IPS-18a (cell line): ENCODE results near the gene NCOA5.
"Not testable (repeated sequence)": the region's sequence is repeated elsewhere in the genome, so short reads cannot be mapped to it uniquely, and the experiment has no call there.

Source experiments
- H3K27ac ChIP-seq: one replicate; pipeline ENCODE4 v1.5.1; 2013; ENCODE audit warnings: low read length
- H3K27me3 ChIP-seq: one replicate; pipeline ENCODE4 v1.6.1; 2013; ENCODE audit warnings: mild to moderate bottlenecking, low read length; ENCODE audit not compliant: control insufficient read depth, insufficient read depth
- H3K36me3 ChIP-seq: one replicate; pipeline ENCODE4 v1.6.1; 2013; ENCODE audit warnings: low read depth, low read length; ENCODE audit not compliant: control insufficient read depth
- H3K4me1 ChIP-seq: one replicate; pipeline ENCODE4 v1.6.1; 2013; ENCODE audit warnings: low read depth, low read length; ENCODE audit not compliant: control insufficient read depth
- H3K4me3 ChIP-seq: one replicate; pipeline ENCODE4 v1.5.1; 2013; ENCODE audit warnings: low read length
- H3K9ac ChIP-seq: one replicate; pipeline ENCODE4 v1.6.1; 2013; ENCODE audit warnings: mild to moderate bottlenecking, low read length, moderate library complexity
- H3K9me3 ChIP-seq: one replicate; pipeline ENCODE4 v1.6.1; 2013; ENCODE audit warnings: low read depth, low read length; ENCODE audit not compliant: control insufficient read depth

The NCOA5 gene

DNA sequence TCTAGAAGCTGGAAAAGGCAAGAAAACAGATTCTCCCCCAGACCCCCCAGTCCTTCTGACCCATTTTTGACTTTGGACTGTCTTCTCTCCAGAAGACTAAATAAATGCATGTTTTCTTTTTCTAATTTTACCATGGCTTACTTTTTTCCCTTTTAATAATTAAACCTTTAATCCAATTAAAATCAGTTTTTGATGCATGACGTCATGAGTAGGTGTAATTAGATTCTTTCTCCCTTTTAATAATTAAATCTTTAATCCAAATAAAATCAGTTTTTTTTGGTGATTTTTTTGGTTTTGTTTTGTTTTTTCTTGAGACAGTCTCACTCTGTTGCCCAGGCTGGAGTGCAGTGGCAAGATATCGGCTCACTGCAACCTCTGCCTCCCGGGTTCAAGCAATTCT, 13.2 kb upstream of the NCOA5 start:
- Histone ChIP-seq H3K27ac (no peak overlapping the region), H3K9ac (no peak overlapping the region), H3K4me1 (no peaks in the 10 kb centered on the region), H3K9me3 (no peaks in the 10 kb centered on the region), H3K27me3 (no peaks in the 10 kb centered on the region), H3K4me3 (no peak overlapping the region), H3K36me3 (no peaks in the 10 kb centered on the region)

DNA sequence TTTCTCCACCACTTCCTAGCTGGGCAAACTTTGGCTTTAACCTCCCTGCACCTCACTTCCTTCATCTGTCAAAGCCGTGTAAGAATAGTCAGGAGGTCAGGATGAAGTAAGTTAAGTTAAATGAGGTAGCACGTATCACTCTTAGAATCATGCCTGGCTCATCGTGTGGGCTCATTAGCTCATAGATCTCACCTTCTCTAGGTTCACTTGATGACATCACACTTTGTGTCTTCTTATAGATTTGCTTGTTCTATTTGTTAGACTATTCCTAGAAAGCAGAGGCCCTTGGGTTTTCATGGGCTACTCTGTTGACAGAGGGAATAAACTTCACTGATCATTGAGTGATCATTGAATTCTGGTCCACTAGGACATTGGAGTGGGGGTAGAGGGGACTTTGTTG, 12.2 kb upstream of the NCOA5 start:
- Histone ChIP-seq H3K27me3 (no peaks in the 10 kb centered on the region), H3K9ac (no peak overlapping the region), H3K9me3 (no peaks in the 10 kb centered on the region), H3K36me3 (no peaks in the 10 kb centered on the region), H3K27ac (no peak overlapping the region), H3K4me3 (no peak overlapping the region), H3K4me1 (no peaks in the 10 kb centered on the region)

DNA sequence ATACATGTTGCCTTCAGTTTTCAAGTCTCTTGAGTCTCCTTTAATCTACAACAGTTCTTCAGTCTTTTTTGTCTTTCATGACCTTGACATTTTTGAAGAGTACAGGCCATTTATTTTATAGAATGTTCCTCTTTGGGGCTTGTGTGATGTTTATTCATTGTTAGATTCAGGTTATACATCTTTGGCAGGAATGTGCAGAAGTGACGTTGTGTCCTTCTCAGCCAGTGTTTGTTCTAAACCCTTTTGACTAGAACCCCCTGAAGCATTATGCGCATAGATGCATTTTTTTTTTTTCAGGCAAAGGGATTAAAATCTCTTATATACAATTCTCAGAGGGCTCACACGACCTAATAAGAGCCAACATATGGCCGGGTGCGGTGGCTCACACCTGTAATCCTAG, 11.2 kb upstream of the NCOA5 start:
- H3K9ac ChIP-seq = no peak overlapping the region
- H3K4me3 ChIP-seq = no peak overlapping the region
- H3K9me3 ChIP-seq = no peaks in the 10 kb centered on the region
- no peaks in the 10 kb centered on the region for H3K27me3 ChIP-seq
- H3K27ac ChIP-seq = no peak overlapping the region
- H3K4me1 ChIP-seq = no peaks in the 10 kb centered on the region
- no peaks in the 10 kb centered on the region for H3K36me3 ChIP-seq

DNA sequence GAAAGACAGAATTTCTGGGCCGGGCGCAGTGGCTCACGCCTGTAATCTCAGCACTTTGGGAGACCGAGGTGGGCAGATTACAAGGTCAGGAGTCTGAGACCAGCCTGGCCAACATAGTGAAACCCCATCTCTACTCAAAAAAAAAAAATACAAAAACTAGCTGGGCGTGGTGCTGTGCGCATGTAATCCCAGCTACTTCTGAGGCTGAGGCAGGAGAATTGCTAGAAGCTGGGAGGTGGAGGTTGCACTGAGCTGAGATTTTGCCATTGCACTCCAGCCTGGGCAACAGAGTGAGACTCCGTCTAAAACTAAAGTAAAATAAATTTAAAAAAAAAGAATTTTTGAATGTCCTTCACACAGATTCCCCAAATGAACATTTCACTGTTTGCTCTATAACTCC, 10.7 kb upstream of the NCOA5 start:
- not testable (repeated sequence) for H3K9me3 ChIP-seq, H3K27me3 ChIP-seq, H3K9ac ChIP-seq, H3K27ac ChIP-seq, H3K36me3 ChIP-seq, H3K4me1 ChIP-seq, H3K4me3 ChIP-seq

DNA sequence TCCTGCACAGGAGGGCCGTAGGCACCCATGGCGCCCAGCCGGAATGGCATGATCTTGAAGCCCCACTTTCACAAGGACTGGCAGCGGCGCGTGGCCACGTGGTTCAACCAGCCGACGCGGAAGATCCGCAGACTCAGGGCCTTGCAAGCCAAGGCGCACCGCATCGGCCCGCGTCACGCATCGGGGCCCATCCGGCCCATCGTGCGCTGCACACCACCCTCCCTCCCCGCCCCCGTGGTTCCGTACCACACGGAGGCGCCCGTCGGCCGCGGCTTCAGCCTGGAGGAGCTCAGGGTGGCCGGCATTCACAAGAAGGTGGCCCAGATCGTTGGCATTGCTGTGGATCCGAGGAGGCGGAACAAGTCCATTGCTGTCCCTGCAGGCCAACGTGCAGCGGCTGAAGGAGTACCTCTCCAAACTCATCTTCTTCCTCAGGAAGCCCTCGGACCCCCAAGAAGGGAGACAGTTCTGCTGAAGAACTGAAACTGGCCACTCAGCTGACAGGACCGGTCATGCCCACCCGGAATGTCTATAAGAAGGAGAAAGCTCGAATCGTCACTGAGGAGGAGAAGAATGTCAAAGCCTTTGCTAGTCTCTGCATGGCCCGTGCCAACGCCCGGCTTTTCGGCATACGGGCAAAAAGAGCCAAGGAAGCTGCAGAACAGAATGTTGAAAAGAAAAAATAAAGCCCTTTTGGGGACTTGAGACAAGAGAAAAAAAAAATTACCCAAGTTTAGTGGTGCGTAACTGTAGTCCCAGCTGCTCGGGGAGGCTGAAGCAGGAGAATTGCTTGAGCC, 9.9 kb upstream of the NCOA5 start:
- Histone ChIP-seq H3K4me1 (no peaks in the 10 kb centered on the region), H3K27me3 (no peaks in the 10 kb centered on the region), H3K9me3 (no peaks in the 10 kb centered on the region), H3K9ac (no peak overlapping the region), H3K4me3 (no peak overlapping the region), H3K36me3 (no peaks in the 10 kb centered on the region), H3K27ac (no peak overlapping the region)

DNA sequence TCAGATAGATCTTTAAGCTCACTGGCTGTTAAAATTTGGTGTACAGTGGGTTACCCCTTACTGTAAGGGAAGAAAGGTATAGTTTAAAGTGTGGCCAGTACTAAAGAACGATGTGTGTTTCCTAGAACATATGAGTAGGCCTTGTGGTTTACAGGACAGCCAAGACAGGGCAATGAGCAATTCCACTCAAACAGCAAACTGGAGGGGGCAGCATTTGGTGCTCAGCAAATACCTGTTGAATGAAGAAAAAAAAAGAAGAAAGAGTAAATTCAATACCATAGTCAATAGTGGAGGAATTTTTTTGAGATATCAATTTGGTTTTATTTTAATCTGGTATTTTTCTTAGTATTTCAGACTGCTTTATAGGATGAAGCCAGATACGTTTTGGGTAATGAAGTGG, 3.8 kb upstream of the NCOA5 start:
- no peaks in the 10 kb centered on the region for H3K27me3 ChIP-seq
- no peak overlapping the region for H3K9ac ChIP-seq

DNA sequence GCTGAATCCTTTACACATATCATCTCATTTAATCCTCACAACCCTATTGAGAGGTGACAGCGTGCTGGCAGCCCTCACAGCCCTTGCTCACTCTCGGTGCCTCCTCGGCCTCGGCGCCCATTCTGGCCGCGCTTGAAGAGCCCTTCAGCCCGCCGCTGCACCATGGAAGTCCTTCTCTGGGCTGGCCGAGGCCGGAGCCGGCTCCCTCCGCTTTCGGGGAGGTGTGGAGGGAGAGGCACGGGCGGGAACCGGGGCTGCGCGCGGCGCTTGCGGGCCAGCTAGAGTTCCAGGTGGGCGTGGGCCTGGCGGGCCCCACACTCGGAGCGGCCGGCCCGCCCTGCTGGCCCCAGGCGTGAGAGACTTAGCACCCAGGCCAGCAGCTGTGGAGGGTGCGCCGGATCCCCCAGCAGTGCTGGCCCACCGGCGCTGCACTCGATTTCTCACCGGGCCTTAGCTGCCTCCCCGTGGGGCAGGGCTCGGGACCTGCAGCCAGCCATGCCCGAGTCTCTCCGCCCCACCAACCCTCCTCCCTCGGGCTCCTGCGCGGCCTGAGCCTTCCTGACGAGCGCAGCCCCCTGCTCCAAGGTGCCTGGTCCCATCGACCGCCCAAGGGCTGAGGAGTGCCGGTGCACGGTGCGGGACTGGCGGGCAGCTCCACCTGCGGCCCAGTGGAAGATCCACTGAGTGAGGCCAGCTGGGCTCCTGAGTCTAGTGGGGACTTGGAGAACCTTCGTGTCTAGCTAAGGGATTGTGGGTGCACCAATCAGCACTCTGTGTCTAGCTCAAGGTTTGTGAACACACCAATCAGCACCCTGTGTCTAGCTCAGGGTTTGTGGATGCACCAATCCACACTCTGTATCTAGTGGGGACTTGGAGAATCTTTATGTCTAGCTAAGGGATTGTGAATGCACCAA, 2.1 kb upstream of the NCOA5 start:
- H3K36me3 ChIP-seq, H3K4me3 ChIP-seq, H3K4me1 ChIP-seq, H3K27ac ChIP-seq, H3K9ac ChIP-seq, H3K27me3 ChIP-seq, H3K9me3 ChIP-seq: not testable (repeated sequence)

More for the DNA sequence above, 3.8 kb upstream of the NCOA5 start:
- H3K36me3 ChIP-seq = no peaks in the 10 kb centered on the region
- H3K4me1 ChIP-seq = peaks cover 6% of the 10 kb centered on the region
- H3K27ac ChIP-seq = no peak overlapping the region
- H3K4me3 ChIP-seq = no peak overlapping the region
- no peaks in the 10 kb centered on the region for H3K9me3 ChIP-seq

DNA sequence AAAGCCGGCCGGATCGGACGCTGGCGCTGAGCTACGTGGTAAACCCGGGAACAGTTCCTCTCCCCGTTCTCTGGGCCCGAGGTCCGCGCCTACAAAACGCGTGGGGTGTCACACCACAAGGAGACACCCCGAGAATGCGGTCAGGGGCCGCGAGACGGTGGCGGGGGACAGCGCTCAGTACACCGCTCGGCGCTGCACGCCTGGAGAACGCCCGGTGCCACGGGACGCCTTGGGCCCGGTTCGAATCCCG, 670 bp downstream of the NCOA5 start:
- H3K9me3 ChIP-seq = no peaks in the 10 kb centered on the region
- peaks cover 6% of the 10 kb centered on the region for H3K4me1 ChIP-seq
- no peaks in the 10 kb centered on the region for H3K27me3 ChIP-seq
- H3K36me3 ChIP-seq = no peaks in the 10 kb centered on the region
- peak overlapping the region; percentile 91 for H3K9ac ChIP-seq
- H3K27ac ChIP-seq = peak overlapping the region; percentile 45
- H3K4me3 ChIP-seq = peak overlapping the region; percentile 91

DNA sequence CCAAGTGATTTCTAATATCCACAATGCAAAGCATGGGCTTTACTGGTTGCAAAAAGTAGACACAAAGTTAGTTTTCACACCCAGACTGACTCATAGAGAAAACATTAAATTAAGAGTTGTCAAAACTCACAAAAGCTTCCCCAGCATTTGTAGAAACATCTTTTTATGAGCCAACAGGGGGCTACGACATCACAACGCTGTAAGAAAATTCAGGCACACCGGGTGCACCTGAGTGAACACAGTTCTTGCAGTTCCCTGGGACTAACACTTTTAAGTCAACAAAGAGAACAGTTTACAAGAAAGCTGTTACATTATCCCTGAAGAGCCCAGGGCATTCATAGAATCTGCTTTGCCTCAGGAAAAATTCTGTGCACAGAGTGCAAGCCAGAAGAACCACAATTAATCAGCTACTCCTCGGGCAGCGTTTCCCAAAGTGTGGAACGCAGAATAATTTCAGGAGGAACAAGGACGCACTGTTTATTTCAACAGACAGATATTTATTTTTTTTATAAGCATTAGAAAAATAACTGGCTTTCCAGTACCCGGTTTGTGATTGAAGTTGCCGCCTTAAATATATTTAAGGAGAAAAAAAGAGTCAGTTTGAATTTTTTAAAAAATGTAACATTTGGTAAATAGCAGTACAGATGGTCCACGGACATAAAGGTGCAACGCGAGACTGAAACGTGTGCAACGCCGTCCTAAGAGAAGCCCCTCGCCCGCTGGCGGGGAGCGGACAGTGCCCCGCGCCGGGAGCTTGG, 1.2 kb downstream of the NCOA5 start:
- Histone ChIP-seq H3K36me3 (no peaks in the 10 kb centered on the region), H3K9me3 (no peaks in the 10 kb centered on the region), H3K27me3 (no peaks in the 10 kb centered on the region), H3K4me1 (peaks cover 6% of the 10 kb centered on the region), H3K9ac (peak overlapping the region; percentile 91), H3K27ac (peak overlapping the region; percentile 45), H3K4me3 (peak overlapping the region; percentile 91)

DNA sequence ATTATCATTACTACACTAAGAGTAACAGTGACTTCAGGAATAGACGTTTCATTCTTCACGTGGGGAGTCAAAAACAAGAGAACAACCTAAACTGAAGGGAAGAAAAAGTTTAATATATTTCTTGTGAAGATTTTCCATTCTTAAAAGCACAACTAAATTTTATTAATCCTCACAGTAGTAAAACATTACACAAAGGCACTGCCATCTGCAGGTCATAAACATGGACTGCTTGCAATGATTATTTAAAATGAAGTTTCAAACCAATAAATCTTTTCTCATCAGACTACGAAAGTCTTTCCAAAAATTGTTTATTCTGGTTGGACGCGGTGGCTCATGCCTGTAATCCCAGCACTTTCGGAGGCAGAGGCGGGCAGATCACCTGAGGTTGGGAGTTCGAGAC, 2.6 kb downstream of the NCOA5 start:
- Histone ChIP-seq H3K9ac (no peak overlapping the region), H3K4me1 (peaks cover 6% of the 10 kb centered on the region), H3K27ac (no peak overlapping the region), H3K4me3 (no peak overlapping the region), H3K9me3 (no peaks in the 10 kb centered on the region), H3K27me3 (no peaks in the 10 kb centered on the region), H3K36me3 (no peaks in the 10 kb centered on the region)

DNA sequence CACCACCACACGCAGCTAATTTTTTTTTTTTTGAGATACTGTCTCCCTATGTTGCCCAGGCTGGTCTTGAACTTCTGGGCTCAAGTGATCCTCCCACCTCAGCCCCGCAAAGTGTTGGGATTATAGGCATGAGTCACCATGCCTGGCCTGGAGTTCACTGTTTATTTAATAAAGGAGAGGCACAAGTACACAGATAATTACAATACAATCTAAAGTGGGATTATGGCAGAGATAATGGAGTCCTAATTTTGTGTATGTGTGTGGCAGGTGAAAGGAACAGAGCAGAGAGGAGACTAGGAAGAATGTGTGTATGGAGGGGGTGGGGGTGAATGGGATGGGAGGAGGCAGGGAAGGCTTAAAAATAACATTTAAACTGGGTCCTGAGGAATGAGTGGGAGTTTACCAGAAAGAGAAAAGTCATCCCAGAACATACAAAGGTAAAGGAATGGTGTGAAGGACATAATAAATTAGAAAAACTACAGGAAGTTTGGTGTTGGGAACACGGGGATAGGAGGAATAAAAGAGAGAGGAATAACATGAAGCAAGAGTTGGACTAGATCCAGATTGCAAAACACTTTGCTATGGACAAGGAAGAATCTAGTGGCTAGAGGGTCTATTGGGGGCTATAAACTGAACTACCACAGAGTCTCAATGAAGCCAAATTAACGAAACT, 4.4 kb downstream of the NCOA5 start:
- Histone ChIP-seq H3K36me3 (no peaks in the 10 kb centered on the region), H3K9ac (no peak overlapping the region), H3K9me3 (no peaks in the 10 kb centered on the region), H3K4me3 (no peak overlapping the region), H3K4me1 (peaks cover 3% of the 10 kb centered on the region), H3K27ac (no peak overlapping the region), H3K27me3 (no peaks in the 10 kb centered on the region)
